ENCODE data around the gene FBXL16.

The FBXL16 gene

GRCh38 chr16:704552-705380, 835 bp downstream of the FBXL16 start:
- FAIRE-seq (no peak), DNase-seq (ENCODE audit: insufficient read length, low spot score) (no peak)
- no peak for TF ChIP-seq CTCF (IDR thresholded peaks at IDR 0.05; ENCODE audit: insufficient read depth, missing control alignments)

- DNase-seq (ENCODE audit: insufficient read length, low spot score) (no peak), FAIRE-seq (no peak)
- no peak for TF ChIP-seq CTCF (IDR thresholded peaks at IDR 0.05; ENCODE audit: insufficient read depth, missing control alignments)
Observed at GRCh38 chr16:704047-704446, 1.6 kb downstream of the FBXL16 start.

- no peak for TF ChIP-seq CTCF (IDR thresholded peaks at IDR 0.05; ENCODE audit: insufficient read depth, missing control alignments)
- FAIRE-seq (no peak), DNase-seq (ENCODE audit: insufficient read length, low spot score) (no peak)
Observed at GRCh38 chr16:703406-703805, 2.2 kb downstream of the FBXL16 start.

GRCh38 chr16:702341-702740, 3.3 kb downstream of the FBXL16 start:
- DNase-seq (ENCODE audit: insufficient read length, low spot score): no peak
- no peak for TF ChIP-seq CTCF (IDR thresholded peaks at IDR 0.05; ENCODE audit: insufficient read depth, missing control alignments)
- FAIRE-seq: no peak

- FAIRE-seq (no peak), DNase-seq (ENCODE audit: insufficient read length, low spot score) (no peak)
- no peak for TF ChIP-seq CTCF (IDR thresholded peaks at IDR 0.05; ENCODE audit: insufficient read depth, missing control alignments)
Observed at GRCh38 chr16:700684-701584, 4.7 kb downstream of the FBXL16 start.

- DNase-seq (ENCODE audit: insufficient read length, low spot score) (no peak), FAIRE-seq (no peak)
Observed at GRCh38 chr16:698911-699671, 6.5 kb downstream of the FBXL16 start.

More at GRCh38 chr16:698911-699671, 6.5 kb downstream of the FBXL16 start:
- no peak for TF ChIP-seq CTCF (IDR thresholded peaks at IDR 0.05; ENCODE audit: insufficient read depth, missing control alignments)

Data from D721Med (cell line).